ENCODE data around the gene MLF2. TPM values are rescaled to one million over a fixed set of nuclear protein-coding genes. Genes with fewer than 3 reads are reported as not detected.

Gene MLF2
- total and polyA plus RNA-seq, 11 donors, result 126 to 231 (median 152) TPM

DNA sequence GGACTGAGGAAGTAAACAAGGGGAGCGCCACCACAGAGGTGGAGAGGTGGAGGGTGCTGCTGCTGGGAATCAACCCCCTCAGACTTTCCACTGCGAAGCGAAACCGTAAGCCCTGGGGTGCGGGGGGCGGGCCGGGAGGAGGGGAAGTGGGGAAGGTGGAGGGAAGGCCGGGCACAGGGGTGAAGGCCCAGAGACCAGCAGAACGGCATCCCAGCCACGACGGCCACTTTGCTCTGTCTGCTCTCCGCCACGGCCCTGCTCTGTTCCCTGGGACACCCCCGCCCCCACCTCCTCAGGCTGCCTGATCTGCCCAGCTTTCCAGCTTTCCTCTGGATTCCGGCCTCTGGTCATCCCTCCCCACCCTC lies 19.4 kb upstream of the MLF2 start, which contains the start of gene LAG3:
Gene LAG3 (plus strand): TSS at position 190 of the 365 bp plus-strand sequence. CDS start 333 bp downstream, outside the sequence.
- H3K9me3 ChIP-seq, result no peaks in the 10 kb centered on the region
- intact Hi-C loops (cut with DNase I), result loop anchor here in 2 of 10 donors (10.0 kb wide), 2 partner anchors 52 to 158 kb away; partner anchors contain the start of genes GPR162 (in 1 of the 2) and P3H3 (in 1 of the 2)
- H3K36me3 ChIP-seq, result peaks cover 0 to 20% (median 6%) of the 10 kb centered on the region in 9 donors
- peaks cover 0 to 27% (median 0%) of the 10 kb centered on the region in 9 donors for H3K27me3 ChIP-seq
- 56 to 77% (median 70%) methylated on average over 15 of the region's 15 CpGs for WGBS, 4 donors
- peaks cover 0 to 65% (median 18%) of the 10 kb centered on the region in 12 donors for H3K4me1 ChIP-seq
- TF ChIP-seq, protein P1, sequence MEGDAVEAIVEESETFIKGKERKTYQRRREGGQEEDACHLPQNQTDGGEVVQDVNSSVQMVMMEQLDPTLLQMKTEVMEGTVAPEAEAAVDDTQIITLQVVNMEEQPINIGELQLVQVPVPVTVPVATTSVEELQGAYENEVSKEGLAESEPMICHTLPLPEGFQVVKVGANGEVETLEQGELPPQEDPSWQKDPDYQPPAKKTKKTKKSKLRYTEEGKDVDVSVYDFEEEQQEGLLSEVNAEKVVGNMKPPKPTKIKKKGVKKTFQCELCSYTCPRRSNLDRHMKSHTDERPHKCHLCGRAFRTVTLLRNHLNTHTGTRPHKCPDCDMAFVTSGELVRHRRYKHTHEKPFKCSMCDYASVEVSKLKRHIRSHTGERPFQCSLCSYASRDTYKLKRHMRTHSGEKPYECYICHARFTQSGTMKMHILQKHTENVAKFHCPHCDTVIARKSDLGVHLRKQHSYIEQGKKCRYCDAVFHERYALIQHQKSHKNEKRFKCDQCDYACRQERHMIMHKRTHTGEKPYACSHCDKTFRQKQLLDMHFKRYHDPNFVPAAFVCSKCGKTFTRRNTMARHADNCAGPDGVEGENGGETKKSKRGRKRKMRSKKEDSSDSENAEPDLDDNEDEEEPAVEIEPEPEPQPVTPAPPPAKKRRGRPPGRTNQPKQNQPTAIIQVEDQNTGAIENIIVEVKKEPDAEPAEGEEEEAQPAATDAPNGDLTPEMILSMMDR (IDR thresholded peaks at IDR 0.05), result no peak
- no peak for TF ChIP-seq POLR2A (IDR thresholded peaks at IDR 0.05)
- ATAC-seq, result peak in 1 of 4 donors; percentile 6
- peak in 1 of 5 donors; percentile 28 for DNase-seq
- peak within 1 kb of the TSS in 4 of 12 donors; percentile 8 to 50 (median 30) for H3K4me3 ChIP-seq
- peak within 1 kb of the TSS in 4 of 12 donors; percentile 13 to 93 (median 44) for H3K27ac ChIP-seq

- TF ChIP-seq, protein P1 (IDR thresholded peaks at IDR 0.05), result no peak
- H3K4me1 ChIP-seq, result peaks cover 0 to 65% (median 18%) of the 10 kb centered on the region in 12 donors
- peak in 1 of 4 donors; percentile 15 for ATAC-seq
- no peak for DNase-seq
- WGBS, 4 donors, result 82 to 87% (median 84%) methylated on average over 12 of the region's 12 CpGs
- intact Hi-C loops (cut with DNase I), result loop anchor here in 2 of 10 donors (10.0 kb wide), 2 partner anchors 53 to 157 kb away; partner anchors contain the start of genes GPR162 (in 1 of the 2) and P3H3 (in 1 of the 2)
- H3K27ac ChIP-seq, result peak overlapping the region in 4 of 12 donors; percentile 13 to 93 (median 39)
- H3K27me3 ChIP-seq, result peaks cover 0 to 27% (median 0%) of the 10 kb centered on the region in 9 donors
- H3K9me3 ChIP-seq, result no peaks in the 10 kb centered on the region
- peak overlapping the region in 1 of 12 donors; percentile 50 for H3K4me3 ChIP-seq
- peaks cover 0 to 20% (median 6%) of the 10 kb centered on the region in 9 donors for H3K36me3 ChIP-seq
Observed at GRCh38 chr12:6771509-6772330, 18.8 kb upstream of the MLF2 start.

DNA sequence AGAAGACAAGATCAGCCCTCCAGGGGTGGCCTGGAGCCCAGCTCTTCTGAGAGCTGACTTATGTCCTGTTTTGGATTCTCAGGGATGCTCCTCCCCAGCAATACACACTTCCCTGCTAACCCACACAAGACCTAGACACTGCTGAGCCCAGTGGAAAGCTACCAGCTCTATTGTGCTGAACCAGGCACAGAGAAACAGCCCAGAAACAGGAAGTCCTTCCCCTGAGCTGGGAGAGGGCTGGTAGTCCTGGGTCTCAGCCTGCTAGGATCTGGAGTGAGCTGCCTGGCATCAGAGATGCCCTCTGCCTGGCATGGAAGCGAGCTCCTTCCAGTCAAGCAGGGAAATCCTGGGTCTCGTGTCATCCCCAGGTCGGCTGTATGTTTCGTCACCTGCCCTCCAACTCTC lies 18.2 kb upstream of the MLF2 start:
- DNase-seq (no peak), ATAC-seq (peak in 2 of 4 donors; percentile 3 to 18)
- TF ChIP-seq POLR2A (IDR thresholded peaks at IDR 0.05), result no peak
- TF ChIP-seq, protein P1 (IDR thresholded peaks at IDR 0.05), result no peak
- Histone ChIP-seq H3K4me3 (no peak overlapping the region), H3K4me1 (peaks cover 0 to 65% (median 18%) of the 10 kb centered on the region in 12 donors), H3K9me3 (no peaks in the 10 kb centered on the region), H3K27ac (peak overlapping the region in 4 of 12 donors; percentile 13 to 93 (median 39)), H3K27me3 (peaks cover 0 to 27% (median 0%) of the 10 kb centered on the region in 9 donors), H3K36me3 (peaks cover 0 to 20% (median 6%) of the 10 kb centered on the region in 9 donors)
- intact Hi-C loops (cut with DNase I), result loop anchor here in 2 of 10 donors (10.0 kb wide), 2 partner anchors 54 to 156 kb away; partner anchors contain the start of genes GPR162 (in 1 of the 2) and P3H3 (in 1 of the 2)
- WGBS, 4 donors, result 81 to 91% (median 84%) methylated on average over 4 of the region's 4 CpGs

GRCh38 chr12:6770600-6770999 lies 17.7 kb upstream of the MLF2 start:
- DNase-seq (no peak), ATAC-seq (no peak)
- WGBS, 4 donors, result 85 to 91% (median 87%) methylated on average over 10 of the region's 10 CpGs
- TF ChIP-seq POLR2A (IDR thresholded peaks at IDR 0.05), result no peak
- TF ChIP-seq, protein P1 (IDR thresholded peaks at IDR 0.05), result no peak
- H3K36me3 ChIP-seq, result peaks cover 0 to 20% (median 6%) of the 10 kb centered on the region in 9 donors
- H3K27ac ChIP-seq, result peak overlapping the region in 2 of 12 donors; percentile 49 to 93
- no peak overlapping the region for H3K4me3 ChIP-seq
- intact Hi-C loops (cut with DNase I), result loop anchor here in 2 of 10 donors (10.0 kb wide), 2 partner anchors 54 to 156 kb away; partner anchors contain the start of genes GPR162 (in 1 of the 2) and P3H3 (in 1 of the 2)
- H3K9me3 ChIP-seq, result no peaks in the 10 kb centered on the region
- H3K4me1 ChIP-seq, result peaks cover under 1 to 68% (median 21%) of the 10 kb centered on the region in 12 donors
- peaks cover 0 to 30% (median 0%) of the 10 kb centered on the region in 9 donors for H3K27me3 ChIP-seq
